ENCODE data around the gene PEX3.
"Not testable (repeated sequence)": the region's sequence is repeated elsewhere in the genome, so short reads cannot be mapped to it uniquely, and the experiment has no call there.

PEX3 gene

DNA sequence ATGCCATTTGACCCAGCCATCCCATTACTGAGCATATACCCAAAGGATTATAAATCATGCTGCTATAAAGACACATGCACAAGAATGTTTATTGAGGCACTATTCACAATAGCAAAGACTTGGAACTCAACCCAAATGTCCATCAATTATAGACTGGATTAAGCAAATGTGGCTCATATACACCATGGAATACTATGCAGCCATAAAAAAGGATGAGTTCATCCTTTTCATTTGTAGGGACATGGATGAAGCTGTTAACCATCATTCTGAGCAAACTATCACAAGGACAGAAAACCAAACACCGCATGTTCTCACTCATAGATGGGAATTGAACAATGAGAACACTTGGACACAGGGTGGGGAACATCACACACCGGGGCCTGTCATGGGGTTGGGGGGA lies 2.7 kb upstream of the PEX3 start:
- not testable (repeated sequence) for DNase-seq (ENCODE audit: low read depth in 2 of 2)

DNA sequence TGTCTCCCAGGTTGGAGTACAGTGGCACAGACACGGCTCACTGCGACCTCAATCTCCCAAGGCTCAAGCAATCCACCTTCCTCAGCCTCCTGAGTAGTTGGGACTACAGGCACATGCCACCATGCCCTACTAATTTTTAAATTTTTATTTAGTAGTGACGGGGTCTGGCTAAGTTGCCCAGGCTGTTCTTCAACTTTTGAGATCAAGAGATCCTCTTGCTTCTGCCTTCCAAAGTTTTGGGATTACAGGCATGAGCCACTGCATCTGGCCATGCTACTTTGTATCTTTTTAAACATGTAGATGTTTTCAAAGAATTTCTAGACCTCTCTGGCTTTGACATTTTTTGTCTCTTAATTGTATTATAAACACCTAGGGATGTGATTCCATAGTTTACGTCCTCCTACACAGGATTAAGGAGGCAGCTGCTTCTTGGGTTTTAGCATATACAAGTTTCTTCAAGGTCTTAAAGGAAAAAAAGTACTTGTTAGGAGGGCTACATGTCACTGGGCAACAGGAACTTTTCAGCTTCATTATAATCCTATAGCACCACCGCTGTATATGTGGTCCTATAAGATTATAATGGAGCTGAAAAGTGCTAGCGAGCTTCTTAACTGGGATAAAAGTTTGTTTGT lies 1.4 kb upstream of the PEX3 start:
- DNase-seq (ENCODE audit: low read depth in 2 of 2), result no peak

DNA sequence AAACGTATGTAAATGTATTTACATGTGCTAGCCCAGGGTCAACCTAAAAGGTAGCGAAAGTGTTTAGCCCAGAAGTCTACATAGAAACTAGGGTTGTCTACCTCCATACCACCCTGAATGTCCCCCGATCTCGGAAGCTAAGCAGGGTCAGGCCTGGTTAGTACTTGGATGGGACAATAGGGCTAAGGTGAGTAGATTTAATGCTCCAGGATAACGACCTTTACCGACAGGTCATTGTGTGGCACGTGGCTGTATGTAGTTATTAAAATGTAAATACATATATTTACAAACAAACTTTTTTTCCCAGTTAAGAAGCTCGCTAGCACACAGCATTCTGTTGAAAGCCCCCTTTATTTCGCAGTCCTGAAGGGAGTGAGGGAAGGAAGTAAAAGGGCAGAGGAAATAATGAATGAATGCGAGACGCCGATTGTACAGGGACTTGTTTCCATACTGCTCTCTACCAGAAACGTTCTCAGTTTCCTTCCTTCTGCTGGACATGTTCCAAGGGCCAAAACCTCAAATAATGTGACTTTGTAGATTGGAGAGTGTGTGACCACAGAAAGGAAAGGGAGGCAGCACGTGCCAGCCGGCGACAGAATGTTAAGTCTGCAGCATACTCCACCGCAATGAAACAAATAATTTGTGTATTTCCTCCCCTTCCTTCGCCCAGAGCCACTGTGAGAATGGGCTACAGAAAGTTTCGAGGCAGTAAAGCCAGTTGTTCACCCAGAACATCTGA lies 722 bp upstream of the PEX3 start:
- peak; percentile 3 for DNase-seq (ENCODE audit: low read depth in 2 of 2)

DNA sequence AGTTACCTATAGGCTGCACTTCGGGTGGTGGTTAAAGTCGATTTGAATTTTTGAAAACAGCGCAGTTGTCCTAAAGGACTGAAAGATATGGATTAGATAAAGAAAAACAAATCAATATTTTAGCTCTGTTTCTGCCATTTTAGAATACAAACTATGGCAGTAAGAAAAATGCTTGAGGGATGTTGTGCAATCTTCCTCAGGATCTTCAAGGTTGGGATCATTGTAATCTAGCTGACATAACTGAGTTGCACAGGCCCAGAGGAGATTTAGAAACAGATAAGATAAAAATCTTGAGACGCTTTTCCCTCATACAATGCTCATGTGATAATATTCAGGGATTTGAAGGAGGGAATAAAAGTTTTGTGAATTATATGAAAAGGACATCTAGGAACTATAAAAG lies 926 bp downstream of the PEX3 start:
- no peak for DNase-seq (ENCODE audit: low read depth in 2 of 2)

DNA sequence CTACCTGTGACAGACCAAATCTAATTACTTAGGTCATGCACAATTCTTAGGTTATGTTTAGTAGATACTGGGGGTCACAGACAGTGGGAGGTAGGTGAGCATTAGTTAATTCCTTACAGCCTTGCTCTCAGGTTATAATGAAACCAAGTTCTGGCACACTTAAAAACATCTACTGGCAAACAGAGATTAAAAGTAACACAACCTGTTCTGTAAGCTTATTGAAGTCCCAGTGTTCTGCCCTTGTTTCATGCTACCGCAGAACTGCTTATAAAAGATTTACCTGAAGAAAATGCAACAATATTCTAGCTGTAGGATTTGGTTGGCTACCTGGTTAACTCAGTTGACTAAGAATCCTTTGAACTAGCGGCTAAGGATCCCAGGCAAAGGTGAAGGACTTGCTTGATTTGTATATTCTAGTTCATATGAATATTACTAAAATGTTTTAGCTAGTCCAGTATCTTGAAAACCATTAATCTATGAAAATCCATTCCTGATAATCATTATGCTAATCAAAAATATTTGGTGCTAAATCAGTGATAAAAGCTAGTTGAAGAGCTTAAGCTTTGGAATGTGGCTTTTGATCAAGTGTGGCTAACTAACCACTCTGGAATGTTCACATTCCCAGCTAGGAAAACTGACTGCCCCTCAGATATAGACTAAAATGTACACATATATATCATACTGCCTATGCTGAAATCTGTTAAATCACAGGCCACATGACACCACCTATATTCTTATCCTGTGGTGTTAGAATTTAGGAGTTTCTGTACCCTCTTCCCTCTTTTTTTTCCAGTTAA lies 7.2 kb downstream of the PEX3 start:
- no peak for DNase-seq (ENCODE audit: low read depth in 2 of 2)

DNA sequence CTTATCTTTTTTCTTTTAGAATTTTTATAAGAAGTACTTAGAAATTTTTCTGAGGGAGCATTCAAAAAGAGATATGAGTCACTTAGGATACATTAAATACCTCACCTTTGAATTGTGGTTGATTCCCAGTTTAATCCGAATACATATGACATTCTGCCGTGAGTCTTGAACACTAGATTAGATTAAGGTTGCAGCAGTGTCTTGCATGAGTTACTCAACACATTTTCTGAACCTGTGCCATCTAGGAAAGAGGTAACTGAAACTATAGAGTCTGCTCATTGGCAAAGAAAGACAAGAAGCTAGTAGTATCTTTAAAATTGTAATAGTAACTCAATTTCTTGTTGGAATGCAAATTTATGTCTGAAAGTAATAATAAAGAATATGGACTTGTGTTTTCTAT lies 14.9 kb downstream of the PEX3 start:
- no peak for DNase-seq (ENCODE audit: low read depth in 2 of 2)

DNA sequence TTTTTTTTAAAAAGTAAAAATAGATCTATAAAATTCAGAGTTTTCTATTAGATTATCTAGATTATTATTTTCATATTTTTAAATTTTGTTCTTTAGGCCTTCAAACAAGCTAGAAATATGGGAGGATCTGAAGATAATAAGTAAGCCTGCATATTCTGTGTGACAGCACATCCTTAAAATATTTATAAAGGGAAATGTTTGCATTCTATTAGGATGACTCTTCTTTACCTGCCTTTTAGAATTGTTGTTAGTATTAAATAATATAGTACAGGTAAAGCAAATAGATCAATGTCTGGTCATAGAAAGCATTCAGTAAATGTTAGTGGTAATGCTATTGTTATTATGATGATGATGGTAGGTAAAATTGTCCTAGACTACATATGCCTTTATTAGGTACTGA lies 17.4 kb downstream of the PEX3 start:
- DNase-seq (ENCODE audit: low read depth in 2 of 2), result no peak

DNA sequence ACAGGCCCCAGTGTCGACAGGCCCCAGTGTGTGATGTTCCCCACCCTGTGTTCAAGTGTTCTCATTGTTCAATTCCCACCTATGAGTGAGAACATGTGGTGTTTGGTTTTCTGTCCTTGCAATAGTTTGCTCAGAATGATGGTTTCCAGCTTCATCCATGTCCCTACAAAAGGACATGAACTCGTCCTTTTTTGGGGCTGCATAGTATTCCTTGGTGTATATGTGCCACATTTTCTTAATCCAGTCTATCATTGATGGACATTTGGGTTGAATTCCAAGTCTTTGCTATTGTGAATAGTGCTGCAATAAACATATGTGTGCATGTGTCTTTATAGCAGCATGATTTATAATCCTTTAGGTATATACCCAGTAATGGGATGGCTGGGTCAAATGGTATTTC lies 18.2 kb downstream of the PEX3 start:
- not testable (repeated sequence) for DNase-seq (ENCODE audit: low read depth in 2 of 2)

DNA sequence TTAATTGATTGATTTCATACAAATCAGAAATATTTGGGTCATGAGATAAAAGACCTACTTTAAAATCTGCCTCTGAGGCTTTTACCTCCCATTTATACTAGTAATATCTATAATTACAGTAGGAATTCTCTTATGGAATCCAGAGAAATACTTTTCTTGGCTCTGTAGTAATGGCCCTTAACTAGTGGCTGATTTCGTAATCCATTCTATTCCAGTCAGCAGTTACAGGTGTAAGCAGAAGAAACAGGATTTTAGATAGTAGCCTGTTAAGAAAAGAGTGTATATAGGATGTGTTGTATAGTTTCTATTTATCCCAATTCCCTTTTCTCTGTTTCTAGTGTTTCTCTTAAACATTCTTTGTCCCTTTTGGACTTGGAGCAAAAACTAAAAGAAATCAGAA lies 21.2 kb downstream of the PEX3 start:
- DNase-seq (ENCODE audit: low read depth in 2 of 2), result no peak

DNA sequence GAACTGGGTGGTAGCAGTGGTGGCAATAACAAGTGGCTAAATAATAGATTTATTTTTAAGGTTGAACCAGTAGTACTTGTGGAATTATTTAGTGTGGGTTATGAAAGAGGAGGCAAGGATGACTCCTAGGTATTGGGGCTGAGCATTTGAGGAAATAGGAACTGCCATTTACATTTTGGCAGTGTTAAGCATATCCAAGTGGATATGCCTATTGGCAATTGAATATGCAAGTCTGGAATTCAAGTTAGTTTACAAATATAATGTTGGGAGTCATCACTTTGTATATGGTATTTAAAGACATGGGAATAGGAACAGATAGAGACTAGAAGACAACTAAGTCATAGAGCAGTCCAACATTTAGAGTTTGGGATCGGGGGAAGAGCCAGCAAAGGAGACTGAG lies 25.9 kb downstream of the PEX3 start:
- DNase-seq (ENCODE audit: low read depth in 2 of 2), result no peak

DNA sequence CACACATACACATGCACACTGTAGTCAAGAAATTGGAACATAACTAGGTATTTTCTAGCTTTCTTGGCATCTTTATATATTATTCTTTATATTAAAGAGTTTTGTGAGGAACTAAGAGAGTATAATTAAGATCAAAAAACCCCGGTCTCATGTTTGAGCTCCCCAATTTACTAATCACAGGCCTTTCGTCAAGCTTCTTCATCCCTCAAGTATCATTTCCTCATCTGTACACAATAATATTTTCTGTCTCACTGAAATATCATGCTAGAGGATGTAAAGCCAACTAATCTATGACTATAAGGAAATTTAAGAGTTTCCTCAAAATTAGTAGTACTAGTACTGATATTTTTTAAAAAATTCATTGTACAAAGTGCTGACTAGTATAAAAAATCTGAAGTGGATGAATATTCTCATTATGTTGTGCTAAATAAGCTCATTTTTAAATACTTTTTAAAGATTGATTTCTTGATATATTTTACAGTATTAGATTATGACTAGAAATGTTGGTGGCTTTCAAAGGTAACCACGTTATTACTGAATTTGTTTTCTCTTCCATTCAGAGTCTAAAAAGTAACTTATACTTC lies 28.0 kb downstream of the PEX3 start:
- DNase-seq (ENCODE audit: low read depth in 2 of 2), result no peak

DNA sequence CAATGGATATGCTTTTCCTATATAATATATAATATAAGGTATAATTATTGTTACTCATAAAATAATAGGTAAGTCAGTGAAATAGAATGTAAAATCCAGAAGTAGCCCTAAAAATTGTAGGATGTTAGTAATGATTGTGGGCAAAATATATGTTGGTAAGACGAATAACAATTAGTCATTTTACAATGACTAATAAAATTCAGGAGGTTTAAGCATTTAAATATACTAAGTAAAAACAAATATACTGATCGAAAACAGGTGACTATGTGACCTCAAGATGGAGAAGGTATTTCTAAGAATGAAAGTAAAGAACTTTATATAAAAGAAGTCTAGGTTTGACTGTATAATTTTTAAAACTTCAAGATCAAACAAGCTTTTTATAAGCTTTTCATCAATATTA lies 32.0 kb downstream of the PEX3 start:
- no peak for DNase-seq (ENCODE audit: low read depth in 2 of 2)

DNA sequence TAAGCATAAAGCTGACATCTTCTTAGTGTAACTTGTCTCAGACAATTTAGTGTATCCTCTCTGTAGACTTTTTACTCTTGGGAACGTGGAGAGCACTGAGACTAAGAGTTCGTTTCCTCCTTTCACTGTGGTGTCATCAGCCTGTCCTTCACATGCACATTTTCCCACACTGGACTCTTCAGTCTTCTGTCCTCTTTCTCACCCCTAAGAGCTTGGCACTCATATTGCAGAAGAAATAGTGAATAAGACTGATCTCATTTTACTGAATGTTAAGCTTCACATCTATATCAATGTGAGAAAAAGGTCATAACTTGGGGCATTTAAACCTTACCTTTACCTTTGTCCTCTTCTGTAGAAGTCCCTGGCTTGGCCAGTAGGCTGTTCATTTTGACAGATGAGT lies 35.4 kb downstream of the PEX3 start:
- DNase-seq (ENCODE audit: low read depth in 2 of 2), result no peak

DNA sequence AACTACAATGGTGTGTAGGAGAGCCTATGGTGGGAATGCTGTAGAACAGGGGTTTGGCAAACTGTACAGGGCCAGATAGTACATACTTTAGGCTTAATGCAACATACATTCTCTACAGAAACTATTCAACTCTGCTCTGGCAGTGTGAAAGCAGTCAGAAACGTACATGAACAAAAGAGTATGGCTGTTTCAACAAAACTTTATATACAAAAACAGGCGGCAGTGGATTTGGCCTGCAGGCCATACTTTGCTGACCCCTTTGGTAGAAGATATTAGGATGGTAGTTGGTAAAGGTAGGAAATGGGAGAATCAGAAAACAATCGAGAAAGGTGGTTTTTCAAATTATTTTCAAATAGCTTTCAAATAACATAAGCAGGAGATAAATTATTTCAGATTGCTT lies 36.1 kb downstream of the PEX3 start:
- DNase-seq (ENCODE audit: low read depth in 2 of 2), result no peak

DNA sequence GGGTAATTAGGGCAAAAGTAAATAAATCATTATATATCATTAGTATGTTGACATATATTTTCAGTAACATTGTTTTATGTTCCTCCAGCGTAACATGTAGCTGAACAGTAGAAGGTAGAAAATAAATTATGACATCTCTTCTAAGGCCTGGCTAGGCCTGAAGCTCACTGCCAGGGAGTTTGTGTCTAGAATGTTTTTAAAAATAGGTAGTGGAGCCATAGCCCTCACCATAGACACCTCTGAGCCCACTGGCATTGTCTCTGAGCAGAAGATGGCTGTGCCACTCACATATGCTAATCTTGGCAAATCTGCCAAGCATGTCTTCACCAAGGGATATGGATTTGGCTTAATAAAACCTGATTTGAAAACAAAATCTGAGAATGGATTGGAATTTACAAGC lies 39.6 kb downstream of the PEX3 start:
- no peak for DNase-seq (ENCODE audit: low read depth in 2 of 2)

DNA sequence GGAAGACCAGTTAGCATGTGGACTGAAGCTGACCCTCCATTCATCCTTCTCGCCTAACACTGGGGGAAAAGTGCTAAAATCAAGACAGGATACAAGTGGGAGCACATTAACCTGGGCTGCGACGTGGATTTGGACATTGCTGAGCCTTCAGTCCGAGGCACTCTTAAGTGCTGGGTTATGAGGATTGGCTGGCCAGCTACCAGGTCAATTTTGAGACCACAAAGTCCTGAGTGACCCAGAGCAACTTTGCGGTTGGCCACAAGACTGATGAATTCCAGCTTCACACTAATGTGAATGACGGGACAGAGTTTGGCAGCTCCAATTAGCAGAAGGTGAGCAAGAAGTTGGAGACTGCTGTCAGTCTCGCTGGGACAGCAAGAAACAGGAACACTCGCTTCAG lies 40.2 kb downstream of the PEX3 start:
- DNase-seq (ENCODE audit: low read depth in 2 of 2), result no peak

DNA sequence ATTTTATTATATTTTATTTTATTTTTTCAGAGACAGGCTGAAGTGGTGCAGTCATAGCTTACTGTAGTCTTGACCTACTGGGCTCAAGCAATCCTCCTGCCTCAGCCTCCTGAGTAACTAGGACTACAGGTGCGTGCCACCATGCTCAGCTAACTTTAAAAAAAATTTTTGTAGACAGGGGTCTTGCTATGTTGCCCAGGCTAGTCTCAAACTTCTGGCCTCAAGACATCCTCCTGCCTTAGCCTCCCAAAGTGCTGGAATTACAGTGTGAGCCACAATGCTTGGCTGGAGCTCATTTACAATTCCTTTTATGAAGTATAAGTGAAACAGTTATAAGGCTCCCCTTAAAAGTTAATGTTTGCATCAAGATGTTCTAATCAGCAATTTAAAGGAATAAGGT lies 46.4 kb downstream of the PEX3 start:
- DNase-seq (ENCODE audit: low read depth in 2 of 2), result no peak

DNA sequence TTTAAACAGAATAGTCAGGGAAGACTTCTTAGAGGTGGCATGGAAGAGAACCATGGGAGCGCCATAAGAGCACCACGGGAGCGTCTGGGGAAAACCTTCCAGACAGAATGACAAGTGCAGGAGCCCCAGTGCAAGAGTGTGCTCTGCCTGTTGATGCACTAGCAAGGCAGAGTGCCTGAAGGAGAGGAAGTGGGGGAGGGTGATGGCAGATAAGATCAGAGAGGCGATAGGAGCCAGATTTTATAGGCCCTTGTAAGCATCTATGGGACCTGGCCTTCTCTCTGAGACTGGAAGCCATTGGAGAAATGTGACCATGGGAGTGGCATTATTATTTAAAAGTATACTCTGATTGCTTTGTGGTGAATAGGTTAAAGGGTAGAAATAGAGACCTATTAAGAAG lies 47.8 kb downstream of the PEX3 start:
- DNase-seq (ENCODE audit: low read depth in 2 of 2), result no peak

DNA sequence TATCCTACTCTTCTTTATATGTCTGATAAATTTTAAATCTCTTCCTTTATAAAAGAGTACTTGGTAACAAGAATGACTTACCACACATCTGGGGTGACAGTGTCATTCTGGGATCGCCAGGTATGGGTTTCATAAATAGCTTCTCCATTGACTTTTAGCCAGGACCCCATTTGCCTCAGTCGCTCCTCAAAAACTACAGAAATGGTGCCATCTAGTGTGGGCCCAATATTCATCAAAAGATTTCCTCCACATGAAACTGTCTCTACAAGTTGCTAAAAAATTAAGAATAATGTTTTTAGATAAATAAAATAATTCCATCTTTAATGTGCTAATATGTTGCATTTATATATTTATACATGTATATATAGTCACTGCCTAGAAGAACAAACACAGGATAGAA lies 51.2 kb downstream of the PEX3 start:
- no peak for DNase-seq (ENCODE audit: low read depth in 2 of 2)

DNA sequence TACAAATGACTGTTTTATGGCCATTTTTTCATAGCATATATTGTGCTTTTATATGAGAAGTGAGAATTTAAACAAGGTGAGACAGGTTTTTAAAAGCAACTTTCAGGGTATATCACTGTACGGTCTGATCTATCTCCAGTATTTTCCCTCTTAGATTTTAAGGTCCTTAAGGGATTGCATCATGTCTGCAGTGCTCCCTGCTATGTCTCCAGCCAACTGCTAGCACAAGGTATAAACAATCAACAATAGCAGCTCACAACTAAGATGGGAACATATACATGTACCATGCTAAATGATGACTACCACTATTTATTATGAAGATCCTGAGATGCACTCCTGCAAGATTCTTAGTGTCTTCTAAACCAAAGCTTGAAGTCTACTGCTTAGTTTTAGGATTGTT lies 53.8 kb downstream of the PEX3 start:
- no peak for DNase-seq (ENCODE audit: low read depth in 2 of 2)

DNA sequence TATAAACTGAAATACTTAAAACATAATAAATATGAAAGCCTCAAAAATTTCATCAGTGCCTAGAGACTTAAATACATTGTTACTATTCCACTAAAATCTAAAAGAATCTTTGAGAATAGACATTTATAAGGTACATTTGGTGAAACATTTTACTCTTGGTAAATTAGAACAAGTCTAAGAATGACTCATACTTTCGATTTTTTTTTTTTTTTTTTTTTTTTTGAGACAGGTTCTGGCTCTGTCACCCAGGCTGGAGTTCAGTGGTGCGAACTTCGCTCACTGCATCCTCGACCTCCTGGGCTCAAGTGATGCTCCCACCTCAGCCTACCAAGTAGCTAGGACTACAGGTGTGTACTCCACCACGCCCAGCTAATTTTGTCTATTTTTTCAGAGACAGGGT lies 54.5 kb downstream of the PEX3 start:
- no peak for DNase-seq (ENCODE audit: low read depth in 2 of 2)

DNA sequence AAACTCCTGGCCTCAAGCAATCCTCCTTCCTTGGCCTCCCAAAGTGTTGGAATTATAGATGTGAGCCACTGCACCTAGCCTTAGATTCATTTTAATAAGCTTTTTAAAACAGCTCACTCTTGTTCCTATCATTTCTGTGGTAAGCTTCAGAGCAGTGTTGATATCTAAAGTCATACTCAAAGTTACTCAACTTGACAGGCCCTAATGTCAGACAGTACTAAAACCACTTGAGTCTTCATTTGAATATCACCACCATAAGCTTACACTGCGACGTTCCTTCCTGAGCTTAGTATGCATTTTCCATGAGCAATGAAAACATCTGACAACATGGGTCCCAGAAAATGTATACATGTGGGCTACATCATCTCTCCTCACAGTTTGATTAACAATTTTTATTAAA lies 54.9 kb downstream of the PEX3 start:
- DNase-seq (ENCODE audit: low read depth in 2 of 2), result no peak

DNA sequence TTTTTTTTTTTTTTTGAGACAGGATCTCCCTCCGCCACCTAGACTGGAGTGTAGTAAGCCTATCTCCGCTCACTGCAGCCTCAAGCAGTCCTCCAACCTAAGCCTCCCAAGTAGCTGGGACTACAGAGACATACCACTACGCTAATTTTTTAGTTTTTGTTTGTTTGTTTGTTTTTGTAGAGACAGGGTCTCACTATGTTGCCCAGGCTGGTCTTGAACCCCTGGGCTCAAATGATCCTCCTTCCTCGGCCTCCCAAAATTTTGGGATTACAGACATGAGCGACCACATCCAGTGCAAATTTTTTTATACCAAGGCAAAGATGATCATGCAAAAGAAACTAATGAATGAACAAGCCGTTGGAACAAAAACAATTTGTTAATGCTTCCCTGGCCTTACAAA lies 55.6 kb downstream of the PEX3 start:
- no peak for DNase-seq (ENCODE audit: low read depth in 2 of 2)
